GM19455 (cell line): ENCODE measurements around the gene PADI3.

Source experiments
- ATAC-seq: cut with Tn5 transposase; IDR thresholded peaks from one replicate; pipeline ENCODE4 v1.9.1; 2021; ENCODE audit not compliant: unreplicated experiment

The PADI3 gene, protein sequence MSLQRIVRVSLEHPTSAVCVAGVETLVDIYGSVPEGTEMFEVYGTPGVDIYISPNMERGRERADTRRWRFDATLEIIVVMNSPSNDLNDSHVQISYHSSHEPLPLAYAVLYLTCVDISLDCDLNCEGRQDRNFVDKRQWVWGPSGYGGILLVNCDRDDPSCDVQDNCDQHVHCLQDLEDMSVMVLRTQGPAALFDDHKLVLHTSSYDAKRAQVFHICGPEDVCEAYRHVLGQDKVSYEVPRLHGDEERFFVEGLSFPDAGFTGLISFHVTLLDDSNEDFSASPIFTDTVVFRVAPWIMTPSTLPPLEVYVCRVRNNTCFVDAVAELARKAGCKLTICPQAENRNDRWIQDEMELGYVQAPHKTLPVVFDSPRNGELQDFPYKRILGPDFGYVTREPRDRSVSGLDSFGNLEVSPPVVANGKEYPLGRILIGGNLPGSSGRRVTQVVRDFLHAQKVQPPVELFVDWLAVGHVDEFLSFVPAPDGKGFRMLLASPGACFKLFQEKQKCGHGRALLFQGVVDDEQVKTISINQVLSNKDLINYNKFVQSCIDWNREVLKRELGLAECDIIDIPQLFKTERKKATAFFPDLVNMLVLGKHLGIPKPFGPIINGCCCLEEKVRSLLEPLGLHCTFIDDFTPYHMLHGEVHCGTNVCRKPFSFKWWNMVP

DNA sequence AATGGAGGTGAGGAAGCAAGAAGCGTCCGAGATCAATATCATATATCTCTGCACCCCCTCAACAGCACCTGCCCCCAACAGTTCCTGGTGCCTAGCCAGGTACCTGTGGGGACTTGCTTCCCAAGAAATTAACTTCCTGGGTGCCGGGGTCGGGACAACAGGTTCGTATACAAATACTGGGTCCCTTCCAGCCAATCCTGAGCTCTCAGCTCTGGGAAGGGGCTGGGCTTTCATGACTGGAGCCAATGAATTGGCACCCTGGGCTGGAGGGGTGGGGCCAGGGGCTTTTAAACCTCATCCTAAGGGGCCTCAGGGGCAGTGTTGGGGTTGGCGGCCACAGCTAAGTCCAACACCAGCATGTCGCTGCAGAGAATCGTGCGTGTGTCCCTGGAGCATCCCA, at the start of gene PADI3:
TSS of gene PADI3 (plus strand) at position 318 of the 400 bp plus-strand sequence. CDS start at position 358, 40 bp downstream.
- no peak for ATAC-seq

DNA sequence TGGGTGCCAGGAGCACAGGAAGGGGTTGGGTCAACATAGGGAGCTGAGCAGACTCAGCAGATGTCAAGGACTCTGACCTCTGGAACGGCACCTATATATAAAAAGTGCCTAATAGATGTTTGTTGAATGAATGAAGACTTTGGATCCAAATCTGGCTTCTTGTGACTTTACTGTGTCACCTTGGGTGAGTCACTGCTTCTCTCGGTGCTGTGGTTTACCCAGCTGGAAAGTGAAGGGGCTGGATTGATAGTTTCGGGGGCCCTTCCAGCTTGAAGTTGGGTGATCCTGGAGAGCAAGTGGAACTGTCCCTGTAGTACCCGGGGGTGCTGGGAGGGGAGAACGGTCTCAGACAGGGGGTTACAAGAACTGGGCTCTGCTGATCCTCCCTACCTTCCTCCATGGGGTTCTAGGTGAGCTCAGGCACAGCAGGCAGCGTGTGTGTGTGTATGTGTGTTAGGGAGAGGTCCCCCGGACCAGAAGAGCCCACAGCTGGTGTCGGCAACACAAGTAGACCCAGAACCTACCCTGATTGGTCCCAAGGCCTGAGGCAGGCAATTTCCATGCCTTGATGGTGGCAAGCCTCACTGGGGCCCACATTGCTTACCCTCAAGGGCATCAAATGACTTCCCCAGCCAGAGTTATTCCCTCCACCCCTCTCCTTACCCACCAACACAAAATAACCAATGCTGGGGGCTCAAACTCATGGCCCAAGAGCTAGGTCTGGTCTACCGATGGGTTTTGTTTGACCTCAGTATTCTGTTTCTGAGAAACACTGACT, 49.4 kb upstream of the PADI3 start:
- ATAC-seq, result no peak

DNA sequence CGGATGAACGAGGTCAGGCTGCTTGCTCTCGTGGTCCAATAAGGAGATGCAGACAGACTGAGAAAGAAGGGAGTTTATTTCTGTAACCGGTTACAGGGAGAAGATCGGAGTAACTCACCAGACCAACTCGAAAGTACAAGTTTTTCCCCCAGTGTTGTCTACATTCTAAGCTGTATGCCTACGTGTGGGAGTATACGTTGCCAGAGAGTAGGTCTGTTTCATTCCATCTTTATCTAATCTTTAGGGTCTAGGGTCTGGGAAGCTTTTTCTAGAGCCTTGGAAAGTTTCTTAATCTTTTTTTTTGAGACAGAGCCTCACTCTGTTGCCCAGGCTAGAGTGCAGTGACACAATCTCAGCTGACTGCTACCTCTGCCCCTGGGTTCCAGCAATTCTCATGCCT, 48.7 kb upstream of the PADI3 start:
- ATAC-seq, result no peak

DNA sequence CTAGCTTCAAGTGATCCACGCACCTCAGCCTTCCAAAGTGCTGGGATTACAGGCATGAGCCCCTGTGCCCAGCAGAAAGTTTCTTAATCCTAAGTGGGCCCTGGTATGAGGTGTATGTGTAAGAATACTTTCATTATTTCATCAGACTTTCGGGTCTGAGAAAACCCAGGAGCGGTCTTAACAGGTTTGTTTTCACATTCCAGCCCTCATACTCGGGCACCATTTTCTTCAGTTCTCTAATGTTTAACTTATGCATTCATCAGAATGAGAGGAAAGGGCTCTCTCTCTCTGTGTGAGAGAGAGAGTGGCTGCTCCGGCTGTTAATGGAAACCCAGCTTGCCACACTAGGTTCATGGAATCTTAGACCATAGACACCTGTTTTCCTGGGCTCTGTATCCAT, 48.1 kb upstream of the PADI3 start:
- ATAC-seq, result no peak

DNA sequence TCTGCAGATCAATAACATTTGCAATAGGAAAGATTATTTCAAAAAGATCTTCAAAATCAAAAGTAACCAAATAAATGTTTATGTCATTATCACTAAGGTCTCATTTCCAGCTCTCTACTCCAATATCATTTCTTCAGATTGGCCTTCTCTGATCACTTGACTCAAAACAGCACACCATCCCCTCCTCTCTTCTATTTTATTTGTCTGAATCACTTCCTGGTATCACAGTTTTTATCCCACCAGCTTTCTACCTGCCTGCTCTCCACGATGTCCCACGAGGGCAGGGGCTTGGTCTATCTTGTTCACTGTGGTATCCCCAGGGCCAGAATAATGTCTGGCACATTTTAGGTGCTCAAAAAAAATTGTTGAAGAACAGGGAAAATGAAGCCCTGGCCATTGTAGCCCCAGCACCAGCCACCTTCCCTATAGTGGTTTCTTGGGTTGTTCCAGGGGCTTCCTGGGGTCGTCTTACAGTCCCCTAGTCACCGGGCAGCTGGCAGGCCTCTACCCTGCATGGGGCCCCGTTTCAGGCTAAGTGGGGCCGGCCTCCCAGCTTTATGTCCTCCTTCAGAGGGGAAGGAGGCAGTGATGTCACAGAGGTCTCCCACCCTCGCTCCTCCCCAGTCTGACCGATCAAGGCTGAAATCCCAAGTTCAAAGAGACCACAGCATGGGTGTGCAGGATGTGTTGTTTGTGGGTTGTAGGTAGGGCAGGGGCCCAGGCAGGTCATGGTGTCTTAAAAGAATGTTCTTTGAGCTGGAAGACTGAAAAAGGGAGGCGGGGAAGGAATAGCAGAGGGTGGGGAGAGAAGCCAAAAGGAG, 47.5 kb upstream of the PADI3 start:
- no peak for ATAC-seq

DNA sequence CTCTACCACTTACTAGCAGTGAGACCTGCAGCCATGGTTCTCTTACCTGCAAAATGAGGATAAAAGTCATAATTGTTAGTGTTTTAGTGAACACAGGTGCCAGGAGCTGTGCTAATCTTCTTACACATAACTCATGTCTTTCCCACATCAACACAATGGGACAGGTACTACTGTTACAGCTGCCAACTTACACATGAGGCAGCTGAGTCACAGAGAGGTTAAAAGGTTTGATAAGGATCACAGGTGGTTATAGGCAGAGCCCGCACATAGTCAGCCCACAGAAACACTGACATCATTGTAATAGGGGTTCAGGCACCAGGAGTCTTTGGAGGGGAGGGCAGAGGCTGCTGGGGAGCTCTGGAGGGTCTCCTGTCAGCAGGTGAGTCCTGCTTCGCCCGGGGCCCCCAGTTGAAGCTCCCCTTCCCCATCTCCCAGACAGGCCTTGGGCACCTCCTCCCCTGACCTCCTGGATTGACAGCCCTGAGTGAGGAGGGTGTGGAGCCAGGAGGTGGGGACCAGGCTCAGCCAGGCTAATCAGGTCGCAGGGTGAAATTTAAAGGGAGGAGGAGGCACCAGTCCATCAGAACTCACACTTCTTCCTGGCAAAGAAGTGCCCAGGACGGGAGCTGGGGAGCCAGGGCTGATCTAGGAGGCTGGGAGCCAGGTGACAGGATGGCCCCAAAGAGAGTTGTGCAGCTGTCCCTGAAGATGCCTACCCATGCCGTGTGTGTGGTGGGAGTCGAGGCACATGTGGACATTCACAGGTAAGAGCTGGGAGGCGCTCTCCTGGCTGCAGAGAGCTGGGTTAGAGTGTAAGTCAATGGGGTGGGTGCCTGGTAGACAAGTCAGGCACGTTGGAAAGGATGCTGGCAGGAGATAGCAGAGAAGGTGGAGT, 44.1 kb upstream of the PADI3 start, which contains the start of gene PADI1:
TSS of gene PADI1 (plus strand) at position 583 of the 895 bp plus-strand sequence. CDS start at position 673, 90 bp downstream.
- ATAC-seq, result no peak

DNA sequence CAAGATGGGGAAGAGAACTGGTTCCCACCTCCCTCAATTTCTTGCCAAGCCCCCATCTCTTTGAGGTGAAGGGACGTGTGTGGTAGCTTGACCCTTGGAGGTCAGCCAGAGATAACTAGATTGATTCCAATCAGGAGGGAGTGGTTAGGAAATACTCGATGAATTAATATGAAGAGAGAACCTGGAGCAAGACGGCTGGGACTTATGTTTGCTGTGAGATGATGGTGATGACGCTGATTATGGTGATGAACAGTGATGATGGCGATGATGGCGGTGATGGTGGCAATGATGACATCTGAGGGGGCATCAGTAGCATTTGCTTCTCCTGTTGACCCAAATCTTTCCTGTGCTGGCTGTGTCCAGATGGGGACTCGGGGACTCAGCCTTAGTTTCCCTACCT, 43.2 kb upstream of the PADI3 start:
- no peak for ATAC-seq

DNA sequence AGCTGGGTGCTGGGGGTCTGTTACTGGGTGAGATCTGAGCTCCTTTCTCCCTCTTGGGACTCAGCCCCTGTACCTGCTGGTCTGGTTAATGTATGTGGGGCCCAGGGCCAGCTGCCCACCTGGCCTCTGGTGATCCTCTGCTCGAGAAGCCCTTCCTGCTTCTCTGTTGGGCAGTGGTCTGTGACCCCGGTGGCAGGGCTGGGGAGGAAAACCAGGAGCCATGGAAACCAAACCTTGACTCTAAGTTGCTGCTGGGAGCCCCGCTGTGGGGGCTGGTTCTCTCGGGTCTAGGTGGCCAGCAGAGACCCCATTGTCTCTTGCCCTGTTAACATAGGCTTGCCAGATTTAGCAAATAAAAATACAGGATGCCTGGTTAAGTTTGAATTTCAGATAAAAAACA, 42.7 kb upstream of the PADI3 start:
- no peak for ATAC-seq

DNA sequence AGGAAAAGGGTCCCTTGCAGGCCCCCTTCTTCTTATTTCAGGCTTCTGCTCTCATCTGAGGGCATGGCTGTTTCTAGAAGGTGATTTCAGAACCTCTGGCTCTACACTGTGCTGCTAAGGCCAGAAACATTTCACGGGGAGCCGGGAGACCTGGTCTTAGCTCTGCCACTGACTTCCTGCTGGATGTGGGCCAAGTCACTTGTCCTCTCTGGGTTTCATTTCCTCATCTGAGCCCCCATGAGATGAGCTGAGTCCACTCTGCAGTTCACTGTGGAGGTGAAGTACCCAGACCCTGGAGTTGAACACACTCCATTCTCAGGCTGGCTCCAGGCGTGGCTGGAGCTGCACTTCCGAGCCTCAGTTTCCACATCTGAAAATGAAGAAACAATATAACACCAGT, 41.9 kb upstream of the PADI3 start:
- ATAC-seq, result no peak

DNA sequence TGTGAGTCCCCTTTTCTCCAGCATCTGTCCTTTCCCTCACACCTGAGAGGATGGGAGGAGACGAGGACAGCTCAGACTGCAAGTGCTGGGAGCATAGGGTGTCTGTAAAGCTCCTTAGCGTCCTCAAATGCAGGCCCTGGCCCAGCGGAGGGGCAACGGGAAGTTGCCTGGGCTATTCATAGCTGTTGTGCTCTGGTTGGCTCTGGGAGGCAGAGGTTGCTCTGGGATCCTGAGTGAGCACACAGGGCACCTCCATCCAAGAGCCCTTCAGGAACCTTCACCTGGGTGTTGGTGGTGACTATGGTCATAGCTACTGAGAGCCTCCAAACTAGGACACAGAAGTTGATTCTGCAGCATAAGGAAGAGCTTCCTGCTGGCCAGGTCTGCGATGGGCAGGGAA, 41.4 kb upstream of the PADI3 start:
- ATAC-seq, result no peak

DNA sequence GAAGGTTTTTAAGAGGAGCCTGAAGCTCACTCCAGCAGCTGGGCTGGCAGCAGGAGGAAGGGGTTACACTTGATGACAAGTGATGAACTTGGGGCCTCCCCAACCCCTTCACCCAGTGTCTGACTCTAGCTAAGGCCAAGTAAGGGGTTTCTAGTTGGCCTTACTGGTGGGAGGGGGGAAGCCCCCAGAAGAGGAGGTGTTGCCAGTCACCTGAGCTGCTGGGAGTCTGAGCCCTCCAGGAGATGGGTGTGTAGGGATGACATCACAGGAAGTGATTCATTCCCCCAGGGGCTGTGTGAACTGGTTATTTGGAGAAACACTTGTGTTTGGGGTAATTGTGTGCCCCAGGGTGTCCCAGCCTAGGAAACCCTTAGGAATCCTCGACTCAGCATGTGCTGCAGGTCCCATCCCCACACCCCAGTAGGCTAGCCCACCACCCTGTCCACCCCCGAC, 40.9 kb upstream of the PADI3 start:
- ATAC-seq, result no peak

DNA sequence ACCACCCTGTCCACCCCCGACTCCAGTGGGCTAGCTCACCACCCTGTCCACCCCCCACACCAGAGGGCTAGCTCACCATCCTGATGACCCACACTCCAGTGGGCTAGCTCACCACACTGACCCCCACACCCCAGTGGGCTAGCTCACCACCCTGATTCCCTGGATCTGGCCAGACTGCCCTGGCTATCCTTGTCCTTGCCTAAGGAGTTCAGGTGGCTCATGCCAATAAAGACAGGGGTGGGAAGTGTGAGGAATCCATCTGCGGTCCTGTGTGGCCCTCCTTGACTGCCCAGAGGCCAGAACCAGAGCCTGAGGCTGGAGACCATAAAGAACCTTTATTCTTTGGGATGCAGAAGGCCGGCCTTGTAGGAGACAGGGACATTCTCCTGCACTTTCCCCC, 40.4 kb upstream of the PADI3 start:
- ATAC-seq, result no peak

DNA sequence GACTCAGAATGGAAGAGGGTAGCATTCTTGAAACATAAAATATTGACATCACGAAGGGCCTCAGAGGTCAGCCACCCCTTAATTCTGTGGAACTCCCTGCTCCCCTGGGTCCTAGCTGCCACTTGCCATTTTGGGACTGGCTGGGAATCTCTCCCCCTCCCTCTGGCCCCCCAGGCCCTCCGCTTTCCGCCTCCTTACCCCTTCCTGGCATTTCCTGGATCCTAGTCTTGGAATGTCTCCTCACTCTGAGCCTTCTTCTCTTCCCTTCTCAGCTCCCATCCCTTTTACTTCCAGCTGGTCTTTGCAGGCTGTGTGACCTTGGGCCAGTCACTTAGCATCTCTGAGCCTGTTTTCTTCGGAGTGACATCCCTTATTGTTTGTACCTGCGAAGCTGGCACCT, 39.5 kb upstream of the PADI3 start:
- ATAC-seq, result no peak

DNA sequence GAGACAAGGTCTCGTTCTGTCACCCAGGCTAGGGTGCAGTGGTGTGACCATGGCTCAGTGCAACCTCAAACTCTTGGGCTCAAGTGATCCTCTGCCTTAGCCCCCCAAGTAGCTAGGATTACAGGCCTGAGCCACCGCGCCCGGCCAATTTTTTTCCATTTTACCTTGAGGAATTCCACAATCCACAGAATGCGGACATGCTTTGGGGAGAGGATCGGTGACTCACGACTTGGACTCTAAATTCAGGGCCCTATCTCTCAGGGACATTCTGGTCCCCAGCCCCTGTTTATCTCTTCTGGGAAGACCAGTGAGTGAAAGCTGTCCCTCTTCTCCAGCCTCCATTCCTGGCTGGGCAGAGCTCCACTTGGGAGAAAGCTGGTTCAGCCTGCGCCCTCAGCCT, 38.7 kb upstream of the PADI3 start:
- no peak for ATAC-seq

DNA sequence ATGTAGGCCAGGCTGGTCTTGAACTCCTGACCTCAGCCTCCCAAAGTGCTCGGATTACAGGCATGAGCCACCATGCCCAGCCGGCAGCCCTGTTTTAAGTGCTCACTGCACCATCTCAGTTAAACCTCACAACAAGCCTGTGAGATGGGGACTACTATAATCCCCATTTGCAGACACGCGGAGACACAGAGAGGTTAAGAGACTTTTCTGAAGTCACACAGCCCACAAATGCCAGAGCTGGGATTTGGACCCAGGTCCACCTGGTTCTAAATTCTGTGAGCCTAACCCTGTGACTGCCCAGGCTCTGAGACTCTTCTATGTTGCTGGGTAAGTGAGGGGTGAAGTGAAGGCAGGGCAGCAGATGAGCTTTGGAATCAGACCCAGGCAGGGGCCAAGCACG, 37.5 kb upstream of the PADI3 start:
- no peak for ATAC-seq

DNA sequence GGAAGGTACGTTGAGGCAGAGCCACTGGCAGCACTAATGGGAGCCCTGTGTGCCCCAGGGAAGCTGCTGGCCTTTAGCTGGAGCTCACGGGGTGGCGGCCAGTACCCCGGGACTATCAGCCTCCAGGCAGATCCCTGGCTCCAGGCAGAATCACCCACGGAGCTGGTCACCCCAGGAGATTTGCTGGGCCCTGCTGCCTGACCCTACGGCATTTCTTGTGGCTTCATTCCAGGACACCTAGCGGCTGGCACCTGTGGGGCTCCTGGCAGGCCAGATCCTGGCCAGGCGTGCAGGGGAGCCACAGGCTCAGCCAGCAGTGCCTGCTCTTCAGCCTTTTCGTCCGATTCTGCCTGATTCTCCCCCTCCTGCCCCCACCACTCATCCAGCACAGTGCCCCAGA, 36.9 kb upstream of the PADI3 start:
- ATAC-seq, result no peak

DNA sequence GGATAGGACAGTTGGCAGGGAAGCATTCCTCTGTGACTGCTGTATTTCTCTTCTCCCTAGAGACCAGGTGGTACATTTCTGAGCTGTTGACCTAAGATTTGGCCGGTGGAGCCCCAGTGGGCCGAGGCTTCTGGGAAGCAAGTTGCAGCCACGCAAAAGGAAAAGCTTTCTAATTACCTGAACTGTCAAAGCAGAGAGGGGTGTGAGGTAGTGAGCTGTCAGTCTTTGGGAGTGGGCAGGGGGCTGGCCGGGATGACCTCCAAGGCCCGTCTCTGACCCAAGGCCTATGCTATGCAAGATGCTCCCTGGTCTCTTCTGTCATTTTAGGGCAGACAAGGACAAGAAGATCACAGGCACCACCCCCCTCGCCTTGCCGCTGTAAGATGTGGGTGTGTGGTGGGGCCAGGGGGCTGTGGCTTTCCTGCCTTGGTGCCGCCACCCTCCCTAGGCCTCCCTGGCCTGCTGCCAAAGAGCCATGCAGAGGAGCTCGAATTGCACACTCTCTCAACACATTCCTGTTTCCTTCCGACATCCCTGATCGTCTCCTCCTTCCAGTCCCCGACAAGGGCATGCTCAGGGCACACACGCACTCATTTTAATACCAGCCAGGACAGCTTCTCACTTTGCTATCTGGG, 36.3 kb upstream of the PADI3 start:
- ATAC-seq, result no peak

DNA sequence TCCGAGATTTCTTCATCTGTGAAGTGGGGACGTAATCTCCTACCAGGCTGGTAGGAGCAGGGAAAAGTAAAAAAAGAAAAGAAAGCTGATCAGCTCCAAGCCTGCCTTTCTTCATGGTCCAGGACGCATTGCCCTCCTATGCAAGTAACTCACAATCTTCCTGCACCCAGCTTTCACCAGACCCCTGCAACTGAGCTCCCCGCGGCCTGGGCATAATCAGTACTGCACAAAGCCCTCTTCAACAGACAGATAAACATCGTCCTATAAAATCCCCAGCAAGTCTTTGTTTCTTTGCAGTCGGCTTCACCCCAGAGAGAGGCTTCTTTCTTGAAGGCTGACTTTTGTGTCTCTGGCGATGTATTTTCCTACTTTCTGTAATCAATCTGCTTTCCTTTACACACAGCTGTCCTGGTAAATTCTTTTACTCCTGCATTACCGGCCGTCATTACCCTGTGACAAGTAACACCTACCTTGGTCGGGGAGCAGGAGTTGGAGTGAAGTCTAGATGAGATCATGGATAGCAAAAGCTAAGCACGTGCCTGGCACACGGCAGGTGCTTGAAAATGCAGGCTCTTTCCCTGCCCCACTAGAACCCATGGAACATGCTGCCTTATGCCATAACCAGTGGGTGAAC, 35.6 kb upstream of the PADI3 start:
- no peak for ATAC-seq

DNA sequence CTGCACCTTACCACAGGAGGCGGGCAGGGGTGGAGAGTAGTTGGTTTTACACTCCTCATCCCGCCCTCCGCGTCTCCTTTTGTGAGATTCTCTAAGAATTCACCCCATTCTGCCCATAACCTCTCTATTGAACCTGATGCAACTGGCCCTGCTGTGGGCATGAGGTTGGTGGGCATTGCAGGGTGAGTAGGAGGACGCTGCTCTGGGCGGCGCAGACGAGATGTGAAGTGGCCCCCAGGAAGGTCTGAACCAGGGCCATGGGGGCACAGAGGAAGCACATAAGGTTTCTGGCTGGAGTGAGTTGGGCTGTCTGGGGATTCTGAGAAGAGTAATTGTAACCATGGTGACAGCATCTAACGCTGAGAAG, 35.1 kb upstream of the PADI3 start:
- ATAC-seq, result no peak
